Calu3 (cell line): Measurements from ENCODE around the gene PARP1. TPM values are rescaled to one million over a fixed set of nuclear protein-coding genes. Genes with fewer than 3 reads are reported as not detected.

Experiments
- BruUV-seq: library from RNA; stranded (reverse); fragments of 400-500 nt; replicated peaks from 2 replicates; lab custom pipeline; 2021; lab: Mats Ljungman, UMichigan
- CTCF ChIA-PET: fragments of 300-600 bp; sonication (Branson Sonifier 250); formaldehyde crosslinking; loops from one replicate; lab custom pipeline; 2022; ENCODE audit warnings: antibody characterized with exemption; lab: Charles Lee
- DNase-seq: peaks from one replicate; pipeline ENCODE4 v3.0.0; 2022
- H3K27ac Mint-ChIP-seq: one replicate; pipeline ENCODE4 v1.8.0; 2022; ENCODE audit warnings: mixed read lengths; ENCODE audit not compliant: unreplicated experiment
- H3K27me3 Mint-ChIP-seq: one replicate; pipeline ENCODE4 v1.8.0; 2022; ENCODE audit warnings: mixed read lengths; ENCODE audit not compliant: unreplicated experiment
- H3K36me3 Mint-ChIP-seq: one replicate; pipeline ENCODE4 v1.8.0; 2022; ENCODE audit warnings: mild to moderate bottlenecking, moderate library complexity, mixed read lengths; ENCODE audit not compliant: insufficient read depth, unreplicated experiment
- H3K4me1 Mint-ChIP-seq: one replicate; pipeline ENCODE4 v1.8.0; 2022; ENCODE audit warnings: mild to moderate bottlenecking, low read depth, mixed read lengths; ENCODE audit not compliant: unreplicated experiment
- H3K4me3 Mint-ChIP-seq: one replicate; pipeline ENCODE4 v1.8.0; 2022; ENCODE audit warnings: mild to moderate bottlenecking, low read depth, moderate library complexity, mixed read lengths; ENCODE audit not compliant: unreplicated experiment
- H3K9me3 Mint-ChIP-seq: one replicate; pipeline ENCODE4 v1.8.0; 2022; ENCODE audit warnings: low read depth, mixed read lengths; ENCODE audit not compliant: unreplicated experiment
- CTCF ChIP-seq: fragments of 200-600 bp; IDR thresholded peaks from one replicate; pipeline ENCODE4 v1.8.0; 2022; ENCODE audit warnings: antibody characterized with exemption; ENCODE audit not compliant: unreplicated experiment
- intact Hi-C: fragments of 100-400 bp; cut with micrococcal nuclease; formaldehyde crosslinking; loops from one replicate; pipeline ENCODE4 v1.10.0; 2022; ENCODE audit not compliant: unreplicated experiment
- total RNA-seq: library from RNA; stranded (reverse); gene quantifications from 2 replicates; pipeline ENCODE4 v1.2.3, GENCODE V29; 2022

PARP1 gene
- total RNA-seq, 1 experiment from 2014 or later: 136 TPM

- CTCF ChIA-PET: no interaction called here
- intact Hi-C loops: no loop called here
- no peak for TF ChIP-seq CTCF
- no peak for DNase-seq
- Mint-ChIP-seq H3K27ac (no peak overlapping the region), H3K27me3 (peaks cover 47% of the 10 kb centered on the region), H3K4me3 (no peak overlapping the region), H3K4me1 (no peaks in the 10 kb centered on the region), H3K9me3 (no peaks in the 10 kb centered on the region), H3K36me3 (no peaks in the 10 kb centered on the region)
- BruUV-seq: no TSS peak
Measured at GRCh38 chr1:226417350-226417749, 9.5 kb upstream of the PARP1 start.

GRCh38 chr1:226414098-226414698 lies 6.3 kb upstream of the PARP1 start:
- DNase-seq: no peak
- Mint-ChIP-seq H3K27ac (no peak overlapping the region), H3K27me3 (peaks cover 68% of the 10 kb centered on the region), H3K36me3 (no peaks in the 10 kb centered on the region), H3K4me3 (no peak overlapping the region), H3K4me1 (no peaks in the 10 kb centered on the region), H3K9me3 (no peaks in the 10 kb centered on the region)
- intact Hi-C loops: no loop called here
- TF ChIP-seq CTCF: no peak
- CTCF ChIA-PET: interaction anchor here (0.9 kb wide), 1 partner anchor 15 kb away, joined by 3 read pairs; no protein-coding TSS in a partner anchor
- BruUV-seq: no TSS peak

DNA sequence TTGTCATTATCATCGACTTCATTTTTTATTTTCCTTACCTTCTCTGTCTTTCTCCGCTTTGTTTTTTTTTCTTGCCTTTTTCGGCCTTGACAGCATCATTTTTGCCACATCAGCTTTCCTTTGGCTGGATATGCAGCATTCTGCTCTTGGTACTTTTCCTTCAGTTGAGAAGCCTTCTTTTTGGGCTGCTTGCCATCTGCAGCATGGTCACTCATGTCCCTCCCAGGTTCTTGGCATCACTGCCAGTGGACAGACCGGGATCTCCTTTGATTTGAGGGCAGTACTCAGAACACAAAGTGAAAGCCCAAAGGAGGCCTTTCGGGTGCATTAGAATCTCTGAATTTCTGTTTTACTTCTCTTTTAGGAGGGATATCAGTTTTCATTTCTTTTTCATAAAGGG lies 3.7 kb upstream of the PARP1 start:
- BruUV-seq: no TSS peak
- H3K4me3 Mint-ChIP-seq: no peak overlapping the region
- no peaks in the 10 kb centered on the region for H3K9me3 Mint-ChIP-seq
- peaks cover 57% of the 10 kb centered on the region for H3K27me3 Mint-ChIP-seq
- CTCF ChIA-PET: interaction anchor here (0.6 to 0.7 kb wide), 2 partner anchors 166 to 328 kb away, joined by 3 to 6 read pairs; no protein-coding TSS in a partner anchor
- DNase-seq: no peak
- intact Hi-C loops: no loop called here
- no peak overlapping the region for H3K27ac Mint-ChIP-seq
- TF ChIP-seq CTCF: no peak
- H3K4me1 Mint-ChIP-seq: peaks cover 2% of the 10 kb centered on the region
- peaks cover 22% of the 10 kb centered on the region for H3K36me3 Mint-ChIP-seq

DNA sequence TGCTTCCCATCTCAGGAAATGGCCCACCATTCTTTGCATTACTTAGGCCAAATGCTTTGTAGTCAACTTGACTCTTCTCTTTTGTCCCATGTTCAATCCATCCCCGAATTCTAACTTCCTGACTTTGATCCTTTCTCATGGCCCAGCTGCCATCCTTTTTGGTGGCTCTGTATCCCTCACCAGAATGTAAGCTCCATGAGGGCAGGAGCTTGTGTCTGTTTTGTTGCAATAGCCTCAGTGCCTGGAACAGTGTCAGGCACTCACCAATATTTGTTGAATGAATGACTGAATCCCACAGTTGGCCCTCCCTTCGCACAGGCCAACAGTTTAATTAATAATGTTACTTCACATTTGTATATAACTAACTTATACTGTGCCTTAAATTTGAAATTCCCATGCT lies 3.1 kb upstream of the PARP1 start:
- CTCF ChIA-PET: interaction anchor here (0.7 kb wide), 1 partner anchor 327 kb away, joined by 3 read pairs; no protein-coding TSS in a partner anchor
- H3K4me1 Mint-ChIP-seq: peaks cover 9% of the 10 kb centered on the region
- no TSS peak for BruUV-seq
- TF ChIP-seq CTCF: no peak
- H3K27ac Mint-ChIP-seq: no peak overlapping the region
- no peaks in the 10 kb centered on the region for H3K9me3 Mint-ChIP-seq
- intact Hi-C loops: no loop called here
- H3K4me3 Mint-ChIP-seq: no peak overlapping the region
- H3K36me3 Mint-ChIP-seq: peaks cover 28% of the 10 kb centered on the region
- no peak for DNase-seq
- H3K27me3 Mint-ChIP-seq: peaks cover 50% of the 10 kb centered on the region
